HepG2 (cell line): ENCODE results near the gene GRM7. TPM values are rescaled to one million over a fixed set of nuclear protein-coding genes. Genes with fewer than 3 reads are reported as not detected.

ENCODE experiments used
- ATAC-seq: fragments of 200-7000 bp; cut with Tn5 transposase; 3 replicates; pipeline ENCODE4 v1.9.1; 2020; ENCODE audit warnings: mild to moderate bottlenecking, moderate library complexity
- BruUV-seq: library from RNA; stranded (reverse); fragments of 400-500 nt; replicated peaks from 2 replicates; lab custom pipeline; 2021; lab: Mats Ljungman, UMichigan
- CTCF ChIA-PET: fragments of 300-600 bp; formaldehyde crosslinking; extraction: SDS; loops from one replicate; lab custom pipeline; 2021; ENCODE audit warnings: low total read pairs, inconsistent platforms, low intra/inter-chr PET ratio; lab: Yijun Ruan, JAX
- POLR2A ChIA-PET: fragments of 350-600 bp; sonication (Branson Sonifier 250); formaldehyde crosslinking; loops from one replicate; lab custom pipeline; 2020; ENCODE audit warnings: antibody characterized with exemption, inconsistent platforms; lab: Yijun Ruan, JAX
- DNase-seq: peaks from one replicate; pipeline ENCODE4 v3.0.0-alpha.2; 2015; ENCODE audit warnings: low spot score
- FAIRE-seq: peaks from 3 replicates; lab custom pipeline; 2011; peaks lifted over from hg19 to GRCh38; lab: Jason Lieb, UNC
- H2AFZ ChIP-seq: one replicate; pipeline ENCODE4 v1.6.1; 2011; ENCODE audit warnings: low read length, inconsistent platforms
- H3K27ac ChIP-seq: fragments of 300-600 bp; 3 replicates; pipeline ENCODE4 v1.8.0; 2011; ENCODE audit warnings: mixed run types, mild to moderate bottlenecking, mixed read lengths, low read length, inconsistent platforms; ENCODE audit not compliant: insufficient read depth; ENCODE audit errors: extremely low read length
- H3K27me3 ChIP-seq, 2 experiments: fragments of 200-600 bp in 1 of 2; 2 replicates in 1 of 2; 3 replicates in 1 of 2; pipeline versions ENCODE4 v1.6.0 to v1.8.0; 2011; ENCODE audit warnings: low read length in 2 of 2, mild to moderate bottlenecking in 2 of 2, moderate library complexity in 2 of 2, inconsistent platforms in 1 of 2; ENCODE audit not compliant: insufficient read depth in 2 of 2, control insufficient read depth in 1 of 2
- H3K36me3 ChIP-seq, 2 experiments: fragments of 200-600 bp in 1 of 2; replicated peaks in 1 of 2; 2 replicates in 1 of 2; 3 replicates in 1 of 2; pipeline versions ENCODE4 v1.5.1 to v1.8.0; 2011; ENCODE audit warnings: low read length in 2 of 2, inconsistent platforms in 1 of 2; ENCODE audit not compliant: insufficient read depth in 2 of 2, control insufficient read depth in 1 of 2
- H3K4me1 ChIP-seq: 2 replicates; pipeline ENCODE4 v1.5.1; 2012; ENCODE audit warnings: low read length, inconsistent platforms; ENCODE audit not compliant: insufficient read depth
- H3K4me2 ChIP-seq: 2 replicates; pipeline ENCODE4 v1.6.0; 2011; ENCODE audit warnings: low read depth, low read length, inconsistent platforms
- H3K4me3 ChIP-seq, 3 experiments: fragments of 200-600 bp in 1 of 3; sonication (generic), shearing (Covaris generic) in 1 of 3; replicated peaks in 1 of 3; 2 replicates each; pipeline ENCODE4 v1.5.1; 2011 to 2016; ENCODE audit warnings: low read length in 3 of 3, inconsistent platforms in 2 of 3, low read depth in 2 of 3, mild to moderate bottlenecking in 2 of 3, control low read depth in 1 of 3, mixed read lengths in 1 of 3; ENCODE audit not compliant: insufficient read depth in 1 of 3
- H3K79me2 ChIP-seq: one replicate; pipeline ENCODE4 v1.6.1; 2011; ENCODE audit warnings: low read length, inconsistent platforms; ENCODE audit not compliant: insufficient read depth
- H3K9ac ChIP-seq: 2 replicates; pipeline ENCODE4 v1.6.0; 2011; ENCODE audit warnings: mild to moderate bottlenecking, low read depth, low read length, inconsistent platforms; ENCODE audit not compliant: insufficient read depth
- H3K9me3 ChIP-seq: 2 replicates; pipeline ENCODE4 v1.5.1; 2012; ENCODE audit warnings: mild to moderate bottlenecking, low read length
- H4K20me1 ChIP-seq: 2 replicates; pipeline ENCODE4 v1.6.0; 2011; ENCODE audit warnings: inconsistent platforms, mild to moderate bottlenecking, low read length, moderate library complexity; ENCODE audit not compliant: insufficient read depth
- YEATS2 ChIP-seq: sonication (generic); formaldehyde crosslinking; IDR thresholded peaks from 2 replicates; pipeline ENCODE4 v1.4.0; 2020; ENCODE audit warnings: missing genetic modification reagents, borderline replicate concordance
- ZBTB21 ChIP-seq: sonication (generic); formaldehyde crosslinking; IDR thresholded peaks from 2 replicates; pipeline ENCODE4 v1.4.0; 2020; ENCODE audit warnings: missing genetic modification reagents
- ZNF124 ChIP-seq: sonication (generic); formaldehyde crosslinking; IDR thresholded peaks from 2 replicates; pipeline ENCODE4 v1.4.0; 2020; ENCODE audit warnings: missing genetic modification reagents
- WGBS: methylation state at CpG from one replicate; pipeline ENCODE4 v1.1.6; 2017; ENCODE audit warnings: low lambda C conversion rate; 5-methylcytosine and 5-hydroxymethylcytosine counted together
- in situ Hi-C: cut with HindIII; loops from 2 replicates; pipeline ENCODE4 v1.10.0; 2017; ENCODE audit warnings: low pct_unique_long_range_greater_than_20kb; ENCODE audit not compliant: extremely low pct_ligation_motif_present
- intact Hi-C: fragments of 100-400 bp; cut with micrococcal nuclease; formaldehyde crosslinking; loops from one replicate; pipeline ENCODE4 v1.10.0; 2022; ENCODE audit not compliant: unreplicated experiment
- polyA plus RNA-seq, 8 experiments: library from polyadenylated mRNA; depleted of rRNA in 3 of 8; stranded (reverse) in 7 of 8; unstranded in 1 of 8; fragments of >200 nt; fragmentation: Illumina TruSeq in 4 of 8; extraction: Trizol in 4 of 8; gene quantifications; 2 replicates each; pipeline versions ENCODE4 v1.2.1 to v1.2.3, GENCODE V29; 2011 to 2016; ENCODE audit warnings: low read depth in 4 of 8, missing spikeins in 1 of 8, mixed read lengths in 1 of 8; ENCODE audit not compliant: insufficient read depth in 1 of 8
- total RNA-seq, 5 experiments: library from RNA; depleted of rRNA; stranded (reverse); fragments of >200 nt; fragmentation: Illumina TruSeq; extraction: Trizol; gene quantifications; 2 replicates each; pipeline ENCODE4 v1.2.3, GENCODE V29; 2016; ENCODE audit warnings: low read depth in 1 of 5
- TF ChIP-seq, protein P1 (sequence below): sonication (generic); formaldehyde crosslinking; IDR thresholded peaks from 2 replicates; pipeline ENCODE4 v1.5.0; 2020; ENCODE audit warnings: mild to moderate bottlenecking, missing genetic modification reagents
- TF ChIP-seq, protein P2 (sequence below): sonication (generic); formaldehyde crosslinking; IDR thresholded peaks from 2 replicates; pipeline ENCODE4 v1.9.0; 2022; ENCODE audit warnings: missing genetic modification reagents, mild to moderate bottlenecking, borderline replicate concordance
- TF ChIP-seq, protein P3 (sequence below): sonication (generic); formaldehyde crosslinking; IDR thresholded peaks from 2 replicates; pipeline ENCODE4 v1.5.1; 2020; ENCODE audit warnings: mild to moderate bottlenecking, missing genetic modification reagents, borderline replicate concordance

Gene GRM7
- total and polyA plus RNA-seq, 2 of the 13 experiments (the other 11 are each of a cell fraction or from before 2014, with no cell fraction given): not detected

DNA sequence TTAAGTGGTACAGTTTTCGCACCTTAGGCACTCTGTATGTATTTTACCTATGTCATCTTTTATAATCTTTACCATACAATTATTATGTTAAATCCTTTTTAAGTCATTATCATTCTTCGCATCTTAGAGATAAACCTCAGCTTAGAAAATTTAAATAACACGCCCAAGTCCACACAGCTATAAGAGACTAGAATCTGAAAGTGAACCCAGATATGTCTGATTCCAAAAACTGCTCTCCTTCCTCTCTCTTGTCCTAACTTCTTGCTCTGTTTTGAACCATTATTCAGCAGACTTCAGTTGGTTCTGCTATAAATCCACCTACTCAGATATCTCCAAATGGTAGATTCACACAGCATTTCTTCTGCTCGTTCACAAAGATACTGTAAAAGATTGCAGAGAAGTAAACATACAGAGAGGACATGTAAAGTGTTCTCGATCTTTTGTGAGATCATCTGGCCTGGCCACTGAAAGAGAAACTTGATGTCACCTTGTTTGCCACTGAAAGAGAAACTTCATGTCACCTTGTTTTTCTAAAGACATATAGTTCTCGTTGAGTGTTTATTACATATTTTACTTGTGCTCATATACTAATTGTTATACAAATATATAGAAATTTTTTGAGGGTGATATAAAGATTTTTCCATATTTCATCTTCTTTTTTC is 533.2 kb downstream of the GRM7 start (continued):
- TF ChIP-seq, protein P1, sequence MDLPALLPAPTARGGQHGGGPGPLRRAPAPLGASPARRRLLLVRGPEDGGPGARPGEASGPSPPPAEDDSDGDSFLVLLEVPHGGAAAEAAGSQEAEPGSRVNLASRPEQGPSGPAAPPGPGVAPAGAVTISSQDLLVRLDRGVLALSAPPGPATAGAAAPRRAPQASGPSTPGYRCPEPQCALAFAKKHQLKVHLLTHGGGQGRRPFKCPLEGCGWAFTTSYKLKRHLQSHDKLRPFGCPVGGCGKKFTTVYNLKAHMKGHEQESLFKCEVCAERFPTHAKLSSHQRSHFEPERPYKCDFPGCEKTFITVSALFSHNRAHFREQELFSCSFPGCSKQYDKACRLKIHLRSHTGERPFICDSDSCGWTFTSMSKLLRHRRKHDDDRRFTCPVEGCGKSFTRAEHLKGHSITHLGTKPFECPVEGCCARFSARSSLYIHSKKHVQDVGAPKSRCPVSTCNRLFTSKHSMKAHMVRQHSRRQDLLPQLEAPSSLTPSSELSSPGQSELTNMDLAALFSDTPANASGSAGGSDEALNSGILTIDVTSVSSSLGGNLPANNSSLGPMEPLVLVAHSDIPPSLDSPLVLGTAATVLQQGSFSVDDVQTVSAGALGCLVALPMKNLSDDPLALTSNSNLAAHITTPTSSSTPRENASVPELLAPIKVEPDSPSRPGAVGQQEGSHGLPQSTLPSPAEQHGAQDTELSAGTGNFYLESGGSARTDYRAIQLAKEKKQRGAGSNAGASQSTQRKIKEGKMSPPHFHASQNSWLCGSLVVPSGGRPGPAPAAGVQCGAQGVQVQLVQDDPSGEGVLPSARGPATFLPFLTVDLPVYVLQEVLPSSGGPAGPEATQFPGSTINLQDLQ (CRISPR knock-in tag): no peak
- TF ChIP-seq ZBTB21: no peak
- TF ChIP-seq, protein P2, sequence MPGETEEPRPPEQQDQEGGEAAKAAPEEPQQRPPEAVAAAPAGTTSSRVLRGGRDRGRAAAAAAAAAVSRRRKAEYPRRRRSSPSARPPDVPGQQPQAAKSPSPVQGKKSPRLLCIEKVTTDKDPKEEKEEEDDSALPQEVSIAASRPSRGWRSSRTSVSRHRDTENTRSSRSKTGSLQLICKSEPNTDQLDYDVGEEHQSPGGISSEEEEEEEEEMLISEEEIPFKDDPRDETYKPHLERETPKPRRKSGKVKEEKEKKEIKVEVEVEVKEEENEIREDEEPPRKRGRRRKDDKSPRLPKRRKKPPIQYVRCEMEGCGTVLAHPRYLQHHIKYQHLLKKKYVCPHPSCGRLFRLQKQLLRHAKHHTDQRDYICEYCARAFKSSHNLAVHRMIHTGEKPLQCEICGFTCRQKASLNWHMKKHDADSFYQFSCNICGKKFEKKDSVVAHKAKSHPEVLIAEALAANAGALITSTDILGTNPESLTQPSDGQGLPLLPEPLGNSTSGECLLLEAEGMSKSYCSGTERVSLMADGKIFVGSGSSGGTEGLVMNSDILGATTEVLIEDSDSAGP (CRISPR knock-in tag): no peak
- TF ChIP-seq ZNF124 (CRISPR knock-in tag): no peak

DNA sequence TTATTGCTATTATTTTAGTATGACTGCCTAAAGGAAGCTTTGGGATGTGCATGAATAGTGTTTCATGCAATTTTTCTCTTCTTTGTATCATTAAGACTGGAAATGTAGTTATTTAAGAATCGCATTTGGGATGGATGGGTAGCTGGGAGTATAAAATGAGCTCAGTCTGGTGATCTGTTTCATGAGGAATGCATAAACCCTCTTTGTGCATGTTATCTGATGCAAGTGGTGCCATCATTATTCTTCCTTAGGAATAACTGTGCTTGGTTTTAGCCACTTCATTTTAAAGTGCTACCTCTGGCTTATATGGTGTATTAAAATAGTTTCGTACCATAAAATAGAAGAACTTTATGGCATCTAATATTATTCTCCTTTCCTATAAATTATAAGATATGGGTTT is 535.6 kb downstream of the GRM7 start:
- Histone ChIP-seq H3K4me3 (no peak overlapping the region), H3K4me1 (no peaks in the 10 kb centered on the region), H3K27ac (no peak overlapping the region), H3K27me3 (no peaks in the 10 kb centered on the region), H4K20me1 (no peaks in the 10 kb centered on the region), H3K4me2 (no peak overlapping the region), H3K9ac (no peak overlapping the region), H3K9me3 (peaks cover 49% of the 10 kb centered on the region), H3K36me3 (no peaks in the 10 kb centered on the region), H3K79me2 (no peaks in the 10 kb centered on the region), H2AFZ (no peak overlapping the region)
- intact Hi-C loops: no loop called here
- POLR2A ChIA-PET: no interaction called here
- no peak for FAIRE-seq
- CTCF ChIA-PET: no interaction called here
- in situ Hi-C loops: no loop called here
- BruUV-seq: no TSS peak
- ATAC-seq: no peak
- DNase-seq: no peak
- no peak for TF ChIP-seq YEATS2 (CRISPR knock-in tag)
- TF ChIP-seq, protein P3, sequence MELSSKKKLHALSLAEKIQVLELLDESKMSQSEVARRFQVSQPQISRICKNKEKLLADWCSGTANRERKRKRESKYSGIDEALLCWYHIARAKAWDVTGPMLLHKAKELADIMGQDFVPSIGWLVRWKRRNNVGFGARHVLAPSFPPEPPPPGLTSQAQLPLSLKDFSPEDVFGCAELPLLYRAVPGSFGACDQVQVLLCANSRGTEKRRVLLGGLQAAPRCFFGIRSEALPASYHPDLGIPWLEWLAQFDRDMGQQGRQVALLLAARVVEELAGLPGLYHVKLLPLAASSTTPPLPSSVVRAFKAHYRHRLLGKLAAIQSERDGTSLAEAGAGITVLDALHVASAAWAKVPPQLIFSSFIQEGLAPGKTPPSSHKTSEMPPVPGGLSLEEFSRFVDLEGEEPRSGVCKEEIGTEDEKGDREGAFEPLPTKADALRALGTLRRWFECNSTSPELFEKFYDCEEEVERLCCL (CRISPR knock-in tag): no peak
- 0% methylated on average over 2 of the region's 2 CpGs for WGBS
